ENCODE results near the gene YIPF1. TPM values are rescaled to one million over a fixed set of nuclear protein-coding genes. Genes with fewer than 3 reads are reported as not detected.

Gene YIPF1
- total RNA-seq, 1 donor from 2014 or later = 27.1 TPM

DNA sequence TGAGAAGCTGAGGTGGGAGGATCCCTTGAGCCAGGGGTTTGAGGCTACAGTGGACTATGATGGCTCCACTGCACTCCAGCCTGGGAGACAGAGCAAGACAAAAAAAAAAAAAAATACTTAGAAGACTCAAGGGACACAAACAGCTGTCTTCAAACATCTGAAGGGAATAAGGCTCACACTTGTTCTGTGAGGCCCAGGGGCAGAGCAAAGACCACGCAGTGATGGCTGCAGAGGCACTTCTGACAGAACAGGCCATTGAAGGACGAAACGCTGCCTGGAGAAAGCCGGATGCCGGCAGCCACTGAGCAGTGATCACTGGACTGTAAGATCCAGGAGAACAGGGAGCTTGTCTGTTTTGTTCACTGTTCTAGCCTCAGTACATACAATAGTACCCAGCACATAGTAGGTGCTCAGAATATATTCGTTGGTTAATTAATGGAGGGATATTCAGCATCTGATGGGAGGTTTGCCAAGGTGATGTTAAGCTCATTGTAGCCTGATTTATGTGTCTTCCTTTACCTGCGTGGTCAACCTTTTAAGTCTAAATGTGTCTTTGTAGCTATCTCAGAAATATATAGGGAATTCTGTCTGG is 39.4 kb downstream of the YIPF1 start:
- Histone ChIP-seq H3K27ac (ENCODE audit: low read depth, low read length) (no peak overlapping the region), H3K4me2 (ENCODE audit: low read length) (no peak overlapping the region), H3K36me3 (ENCODE audit: insufficient read depth, low read length) (peaks cover 5% of the 10 kb centered on the region), H2AFZ (ENCODE audit: low read depth, low read length) (no peak overlapping the region), H3K9me3 (ENCODE audit: insufficient read depth, low read depth, low read length) (no peaks in the 10 kb centered on the region), H3K79me2 (ENCODE audit: insufficient read depth, low read length) (no peaks in the 10 kb centered on the region), H4K20me1 (ENCODE audit: insufficient read depth, low read length) (no peaks in the 10 kb centered on the region), H3K4me1 (ENCODE audit: insufficient read depth, low read length) (no peaks in the 10 kb centered on the region), H3K27me3 (ENCODE audit: insufficient read depth, low read length) (no peaks in the 10 kb centered on the region), H3K9ac (ENCODE audit: low read length) (no peak overlapping the region), H3K4me3 (ENCODE audit: insufficient read depth, low read depth, low read length) (no peak overlapping the region)
- Mint-ChIP-seq H3K27me3 (ENCODE audit: low read depth, unreplicated experiment) (no peaks in the 10 kb centered on the region), H3K4me1 (ENCODE audit: low read depth, unreplicated experiment) (no peaks in the 10 kb centered on the region), H3K4me3 (ENCODE audit: unreplicated experiment) (peak overlapping the region; percentile 9), H3K9me3 (ENCODE audit: unreplicated experiment) (peaks cover 4% of the 10 kb centered on the region), H3K36me3 (ENCODE audit: low read depth, unreplicated experiment) (peaks cover 29% of the 10 kb centered on the region), H3K27ac (ENCODE audit: unreplicated experiment) (no peak overlapping the region)
- no peak for TF ChIP-seq EZH2 (IDR thresholded peaks at IDR 0.05; ENCODE audit: insufficient read depth, low read length)
- TF ChIP-seq, protein P1, sequence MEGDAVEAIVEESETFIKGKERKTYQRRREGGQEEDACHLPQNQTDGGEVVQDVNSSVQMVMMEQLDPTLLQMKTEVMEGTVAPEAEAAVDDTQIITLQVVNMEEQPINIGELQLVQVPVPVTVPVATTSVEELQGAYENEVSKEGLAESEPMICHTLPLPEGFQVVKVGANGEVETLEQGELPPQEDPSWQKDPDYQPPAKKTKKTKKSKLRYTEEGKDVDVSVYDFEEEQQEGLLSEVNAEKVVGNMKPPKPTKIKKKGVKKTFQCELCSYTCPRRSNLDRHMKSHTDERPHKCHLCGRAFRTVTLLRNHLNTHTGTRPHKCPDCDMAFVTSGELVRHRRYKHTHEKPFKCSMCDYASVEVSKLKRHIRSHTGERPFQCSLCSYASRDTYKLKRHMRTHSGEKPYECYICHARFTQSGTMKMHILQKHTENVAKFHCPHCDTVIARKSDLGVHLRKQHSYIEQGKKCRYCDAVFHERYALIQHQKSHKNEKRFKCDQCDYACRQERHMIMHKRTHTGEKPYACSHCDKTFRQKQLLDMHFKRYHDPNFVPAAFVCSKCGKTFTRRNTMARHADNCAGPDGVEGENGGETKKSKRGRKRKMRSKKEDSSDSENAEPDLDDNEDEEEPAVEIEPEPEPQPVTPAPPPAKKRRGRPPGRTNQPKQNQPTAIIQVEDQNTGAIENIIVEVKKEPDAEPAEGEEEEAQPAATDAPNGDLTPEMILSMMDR (IDR thresholded peaks at IDR 0.05; ENCODE audit: insufficient read depth, low read depth, low read length) = no peak
- DNase-seq (ENCODE audit: low read depth) (no peak), FAIRE-seq (no peak)

DNA sequence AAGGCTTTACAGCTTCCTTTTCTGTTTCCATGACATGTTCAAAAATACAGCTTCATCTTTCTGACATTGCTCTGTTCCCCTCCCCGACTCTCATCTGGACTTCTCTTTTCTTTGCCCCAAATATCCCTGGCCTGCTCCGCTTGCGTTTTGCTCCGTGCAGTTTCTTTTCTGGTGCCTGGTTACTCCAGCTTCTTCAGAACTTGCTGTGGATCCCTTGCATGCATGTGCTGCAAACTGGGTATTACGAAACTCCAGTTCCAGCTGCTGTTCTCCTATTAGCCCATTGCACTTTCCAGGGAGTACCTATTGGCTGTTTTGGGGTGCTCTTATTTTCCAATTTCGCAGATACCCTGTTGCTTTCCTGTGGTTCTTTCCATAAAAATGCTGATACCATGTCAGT is 41.6 kb downstream of the YIPF1 start:
- Mint-ChIP-seq H3K27me3 (ENCODE audit: low read depth, unreplicated experiment) (no peaks in the 10 kb centered on the region), H3K27ac (ENCODE audit: unreplicated experiment) (no peak overlapping the region), H3K4me1 (ENCODE audit: low read depth, unreplicated experiment) (no peaks in the 10 kb centered on the region), H3K36me3 (ENCODE audit: low read depth, unreplicated experiment) (peaks cover 22% of the 10 kb centered on the region), H3K9me3 (ENCODE audit: unreplicated experiment) (peaks cover 7% of the 10 kb centered on the region), H3K4me3 (ENCODE audit: unreplicated experiment) (peak overlapping the region; percentile 51)
- Histone ChIP-seq H3K36me3 (ENCODE audit: insufficient read depth, low read length) (no peaks in the 10 kb centered on the region), H3K4me1 (ENCODE audit: insufficient read depth, low read length) (no peaks in the 10 kb centered on the region), H2AFZ (ENCODE audit: low read depth, low read length) (no peak overlapping the region), H3K27me3 (ENCODE audit: insufficient read depth, low read length) (no peaks in the 10 kb centered on the region), H3K9me3 (ENCODE audit: insufficient read depth, low read depth, low read length) (no peaks in the 10 kb centered on the region), H3K4me2 (ENCODE audit: low read length) (no peak overlapping the region), H3K27ac (ENCODE audit: low read depth, low read length) (no peak overlapping the region), H3K79me2 (ENCODE audit: insufficient read depth, low read length) (no peaks in the 10 kb centered on the region), H4K20me1 (ENCODE audit: insufficient read depth, low read length) (no peaks in the 10 kb centered on the region), H3K9ac (ENCODE audit: low read length) (no peak overlapping the region), H3K4me3 (ENCODE audit: insufficient read depth, low read depth, low read length) (no peak overlapping the region)
- FAIRE-seq = no peak
- no peak for TF ChIP-seq EZH2 (IDR thresholded peaks at IDR 0.05; ENCODE audit: insufficient read depth, low read length)
- TF ChIP-seq, protein P1 (IDR thresholded peaks at IDR 0.05; ENCODE audit: insufficient read depth, low read depth, low read length) = no peak
- DNase-seq (ENCODE audit: low read depth) = no peak

DNA sequence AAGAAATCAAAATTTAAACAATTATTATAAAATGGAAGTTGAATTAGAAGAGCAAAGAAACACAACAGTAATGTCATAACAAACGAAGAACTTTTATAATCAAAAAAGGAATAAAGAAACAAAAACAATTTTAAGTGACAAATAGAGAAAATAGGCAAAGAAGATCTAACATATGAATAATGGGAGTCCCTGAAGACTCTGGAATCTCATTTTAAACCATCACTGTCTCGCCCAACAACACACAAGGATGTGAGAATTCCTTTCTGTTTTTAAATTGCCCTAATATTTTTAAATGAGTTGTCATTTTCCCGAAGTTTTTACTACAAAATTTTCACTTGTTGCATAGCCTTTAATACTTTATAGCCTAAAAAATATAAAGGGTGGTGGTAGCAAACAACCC is 47.2 kb downstream of the YIPF1 start:
- H3K9me3 Mint-ChIP-seq (ENCODE audit: unreplicated experiment) = peaks cover 8% of the 10 kb centered on the region
- FAIRE-seq = no peak
- H3K36me3 ChIP-seq (ENCODE audit: insufficient read depth, low read length) = no peaks in the 10 kb centered on the region
- H3K9ac ChIP-seq (ENCODE audit: low read length) = no peak overlapping the region
- H3K79me2 ChIP-seq (ENCODE audit: insufficient read depth, low read length) = peaks cover 6% of the 10 kb centered on the region
- H3K27ac Mint-ChIP-seq (ENCODE audit: unreplicated experiment) = no peak overlapping the region
- H3K4me1 Mint-ChIP-seq (ENCODE audit: low read depth, unreplicated experiment) = no peaks in the 10 kb centered on the region
- no peaks in the 10 kb centered on the region for H4K20me1 ChIP-seq (ENCODE audit: insufficient read depth, low read length)
- H3K27ac ChIP-seq (ENCODE audit: low read depth, low read length) = no peak overlapping the region
- no peak overlapping the region for H3K4me3 ChIP-seq (ENCODE audit: insufficient read depth, low read depth, low read length)
- no peak overlapping the region for H3K4me3 Mint-ChIP-seq (ENCODE audit: unreplicated experiment)
- no peaks in the 10 kb centered on the region for H3K27me3 Mint-ChIP-seq (ENCODE audit: low read depth, unreplicated experiment)
- H3K27me3 ChIP-seq (ENCODE audit: insufficient read depth, low read length) = no peaks in the 10 kb centered on the region
- H3K4me1 ChIP-seq (ENCODE audit: insufficient read depth, low read length) = peaks cover 1% of the 10 kb centered on the region
- no peak overlapping the region for H3K4me2 ChIP-seq (ENCODE audit: low read length)
- H2AFZ ChIP-seq (ENCODE audit: low read depth, low read length) = no peak overlapping the region
- peaks cover 2% of the 10 kb centered on the region for H3K36me3 Mint-ChIP-seq (ENCODE audit: low read depth, unreplicated experiment)
- DNase-seq (ENCODE audit: low read depth) = no peak
- H3K9me3 ChIP-seq (ENCODE audit: insufficient read depth, low read depth, low read length) = peaks cover 3% of the 10 kb centered on the region
- TF ChIP-seq EZH2 (IDR thresholded peaks at IDR 0.05; ENCODE audit: insufficient read depth, low read length) = no peak
